GM19452 (cell line): ENCODE measurements around the gene ZNF888.
"Not testable (repeated sequence)": the region's sequence is repeated elsewhere in the genome, so short reads cannot be mapped to it uniquely, and the experiment has no call there.

ENCODE experiments used
- ATAC-seq: cut with Tn5 transposase; IDR thresholded peaks from one replicate; pipeline ENCODE4 v1.9.1; 2021; ENCODE audit not compliant: unreplicated experiment

ZNF888 gene

DNA sequence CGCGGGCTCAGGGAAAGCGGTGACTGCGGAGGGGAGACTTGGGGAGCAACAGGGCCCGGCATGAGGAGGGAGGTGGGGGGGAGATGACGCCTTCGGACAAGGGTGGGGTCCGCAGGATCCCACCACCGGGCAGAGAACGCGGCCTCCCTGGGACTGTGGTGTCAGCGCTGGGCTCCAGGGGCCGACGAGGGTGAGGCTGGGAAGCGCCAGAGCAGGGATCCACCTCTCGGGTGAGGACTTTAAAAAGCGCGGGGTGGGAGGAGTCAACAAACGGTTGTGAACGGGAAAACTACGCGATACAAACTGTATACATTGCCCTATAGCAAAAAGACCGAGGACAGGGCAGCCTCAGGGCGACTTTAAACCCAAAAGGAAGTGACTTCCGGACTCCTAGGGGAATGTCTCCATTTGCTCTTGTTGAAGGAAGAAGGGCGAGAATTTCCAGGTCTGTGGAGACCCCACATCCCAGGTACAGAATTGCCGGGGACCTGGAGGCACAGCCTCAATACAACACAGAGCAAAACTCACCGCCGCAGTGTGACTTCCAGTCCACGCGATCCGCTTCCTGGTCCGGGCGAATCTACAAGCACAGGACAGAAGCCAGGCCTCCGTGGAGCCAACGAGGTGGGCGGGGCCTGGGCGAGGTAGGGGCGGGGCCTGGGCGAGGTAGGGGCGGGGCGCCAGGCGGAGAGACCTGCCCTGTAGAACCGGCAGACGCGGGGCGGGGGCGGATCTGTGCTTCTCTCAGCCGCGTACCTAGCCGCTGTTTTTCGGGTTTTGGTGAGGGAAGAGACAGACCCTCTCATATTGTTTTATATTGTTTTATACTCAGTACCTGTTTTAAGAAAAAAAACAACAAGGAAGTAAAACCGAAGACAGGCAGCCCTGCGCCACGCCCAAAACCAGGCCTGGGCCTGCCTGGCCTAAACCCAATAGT is at the start of gene ZNF888:
Gene ZNF888, minus strand, starts transcription at position 588 of the 937 bp plus-strand sequence. CDS start 5,555 bp downstream, outside the sequence.
- peak; percentile 89 for ATAC-seq

DNA sequence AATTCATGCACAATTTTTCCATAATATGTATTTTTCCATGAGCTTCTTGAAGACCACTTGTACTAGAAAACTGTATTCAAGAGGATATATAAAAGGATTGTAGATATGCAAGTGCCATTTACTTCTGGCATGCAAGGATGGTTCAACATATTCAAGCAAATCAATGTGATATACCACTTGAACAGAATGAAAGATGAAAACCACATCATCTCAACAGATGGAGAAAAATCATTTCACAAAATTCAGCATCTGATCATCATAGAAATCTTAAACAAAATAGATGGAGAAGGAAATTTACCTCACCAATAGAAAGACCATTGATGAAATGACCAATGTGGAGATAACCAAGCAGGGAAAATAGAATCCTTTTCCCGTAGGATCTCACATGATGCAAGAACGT is 44.5 kb upstream of the ZNF888 start:
- no peak for ATAC-seq

DNA sequence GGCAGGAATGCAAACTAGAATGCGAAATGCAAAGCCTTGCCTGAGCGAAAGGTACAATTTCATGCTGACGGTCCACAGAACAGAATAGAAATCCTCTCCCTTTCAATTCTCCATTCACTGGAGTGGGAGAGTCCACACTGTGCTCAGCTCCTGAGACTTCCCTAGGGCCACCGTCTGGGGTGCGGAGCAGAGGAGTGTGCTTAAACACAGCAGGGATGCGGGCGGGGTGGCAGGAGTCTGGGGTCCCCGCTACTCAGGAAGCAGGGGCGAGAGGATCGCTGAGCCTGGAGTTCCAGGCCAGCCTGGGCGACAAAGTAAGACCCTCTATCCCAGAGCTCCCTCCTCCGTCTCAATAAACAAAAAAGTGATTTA is 40.0 kb upstream of the ZNF888 start:
- ATAC-seq = no peak

- peak; percentile 94 for ATAC-seq
These were observed 39.4 kb upstream of the ZNF888 start, which contains the start of gene ZNF816 for GRCh38 chr19:52962394-52963246. Gene ZNF816 (minus strand): TSS chr19:52962881. CDS start chr19:52956089, 6,792 bp downstream.

GRCh38 chr19:52961981-52962380 is 38.8 kb upstream of the ZNF888 start:
- no peak for ATAC-seq

DNA sequence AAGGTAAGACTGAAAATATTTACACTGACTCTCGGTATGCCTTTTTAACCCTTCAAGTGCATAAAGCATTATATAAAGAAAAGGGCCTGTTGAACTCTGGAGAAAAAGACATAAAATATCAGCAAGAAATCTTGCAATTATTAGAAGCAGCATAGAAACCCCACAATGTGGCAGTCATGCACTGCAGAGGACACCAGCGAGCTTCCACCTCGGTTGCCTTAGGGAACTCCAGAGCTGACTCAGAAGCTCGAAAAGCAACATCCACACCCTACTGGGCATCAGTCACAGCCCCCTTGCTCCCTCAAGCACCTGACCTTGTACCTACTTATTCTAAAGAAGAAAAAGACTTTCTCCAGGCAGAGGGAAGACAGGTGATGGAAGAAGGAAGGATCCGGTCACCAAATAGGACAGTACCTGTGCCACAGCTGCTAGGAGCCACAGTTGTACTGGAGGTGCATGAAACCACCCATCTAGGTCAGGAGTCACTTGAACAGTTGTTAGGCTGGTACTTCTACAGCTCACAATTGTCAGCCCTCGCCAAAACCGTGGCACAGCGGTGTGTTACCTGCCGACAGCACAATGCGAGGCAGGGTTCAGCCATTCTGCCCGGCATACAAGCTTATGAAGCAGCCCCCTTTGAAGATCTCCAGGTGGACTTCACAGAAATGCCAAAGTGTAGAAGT is 36.5 kb upstream of the ZNF888 start:
- ATAC-seq = no peak

DNA sequence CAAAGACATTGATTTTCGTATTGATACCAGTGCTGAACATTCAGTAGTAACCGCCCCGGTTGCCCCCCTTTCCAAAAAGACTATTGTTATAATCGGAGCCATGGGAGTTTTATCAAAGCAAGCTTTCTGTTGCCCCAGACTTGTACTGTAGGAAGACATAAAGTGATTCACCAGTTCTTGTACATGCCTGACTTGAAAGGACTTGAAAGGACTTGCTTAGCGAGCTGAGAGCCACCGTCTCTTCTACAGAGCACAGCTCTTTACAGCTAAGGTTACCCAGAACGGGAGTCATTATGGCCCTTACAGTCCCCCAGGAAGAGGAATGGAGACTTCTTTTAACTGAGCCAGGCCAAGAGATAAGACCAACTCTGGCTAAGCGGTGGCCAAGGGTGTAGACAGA is 34.4 kb upstream of the ZNF888 start:
- ATAC-seq = no peak

- no peak for ATAC-seq
These were observed 33.7 kb upstream of the ZNF888 start for GRCh38 chr19:52956917-52957316.

DNA sequence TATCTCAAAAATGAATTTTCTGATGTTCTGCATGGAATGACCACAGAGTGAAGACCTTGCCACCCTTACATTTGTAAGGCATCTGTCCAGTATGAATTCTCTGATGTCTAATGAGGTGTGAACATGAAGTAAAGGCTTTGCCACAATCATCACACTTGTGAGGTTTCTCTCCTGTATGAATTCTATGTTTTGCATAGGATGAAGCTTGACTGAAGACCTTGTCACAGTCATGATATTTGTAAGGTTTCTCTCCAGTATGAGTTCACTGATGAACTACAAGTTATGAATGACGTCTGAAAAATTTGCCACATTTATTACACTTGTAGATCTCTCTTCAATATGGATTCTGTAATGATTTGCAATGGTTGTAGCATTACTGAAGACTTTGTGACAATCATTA is 26.2 kb upstream of the ZNF888 start:
- ATAC-seq = no peak

- ATAC-seq = no peak
These were observed 25.0 kb upstream of the ZNF888 start for GRCh38 chr19:52948025-52948770.

GRCh38 chr19:52946322-52947310 is 23.4 kb upstream of the ZNF888 start:
- no peak for ATAC-seq

- no peak for ATAC-seq
These were observed 22.6 kb upstream of the ZNF888 start for GRCh38 chr19:52945652-52946321.

DNA sequence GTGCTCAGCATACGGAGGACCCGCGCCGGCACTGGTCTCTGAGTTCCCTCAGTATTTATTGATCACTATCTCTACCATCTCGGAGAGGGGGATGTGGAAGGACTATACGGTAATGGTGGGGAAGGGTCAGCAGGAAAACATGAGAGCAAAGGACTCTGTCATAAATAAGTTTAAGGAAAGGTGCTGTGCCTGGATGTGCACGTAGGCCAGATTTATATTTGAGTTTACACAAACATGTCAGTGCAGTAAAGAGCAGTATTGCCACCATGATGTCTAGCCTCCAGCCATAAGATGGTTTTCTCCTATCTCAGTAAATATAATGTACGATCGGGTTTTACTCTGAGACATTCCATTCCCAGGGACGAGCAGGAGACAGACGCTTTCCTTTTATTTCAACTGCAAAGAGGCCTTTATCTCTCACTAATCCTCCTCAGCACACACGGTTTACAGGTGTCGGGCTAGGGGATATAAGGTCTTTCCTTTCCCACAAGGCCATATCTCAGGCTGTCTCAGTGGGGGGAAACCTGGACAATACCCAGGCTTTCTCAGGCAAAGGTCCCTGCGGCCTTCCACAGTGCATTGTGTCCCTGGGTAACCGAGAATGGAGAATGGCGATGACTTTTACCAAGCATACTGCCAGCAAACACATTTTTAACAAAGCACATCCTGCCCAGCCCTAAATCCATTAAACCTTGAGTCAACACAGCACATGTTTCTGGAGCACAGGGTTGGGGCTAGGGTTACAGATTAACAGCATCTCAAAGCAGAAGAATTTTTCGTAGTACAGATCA is 21.7 kb upstream of the ZNF888 start:
- ATAC-seq = not testable (repeated sequence)

DNA sequence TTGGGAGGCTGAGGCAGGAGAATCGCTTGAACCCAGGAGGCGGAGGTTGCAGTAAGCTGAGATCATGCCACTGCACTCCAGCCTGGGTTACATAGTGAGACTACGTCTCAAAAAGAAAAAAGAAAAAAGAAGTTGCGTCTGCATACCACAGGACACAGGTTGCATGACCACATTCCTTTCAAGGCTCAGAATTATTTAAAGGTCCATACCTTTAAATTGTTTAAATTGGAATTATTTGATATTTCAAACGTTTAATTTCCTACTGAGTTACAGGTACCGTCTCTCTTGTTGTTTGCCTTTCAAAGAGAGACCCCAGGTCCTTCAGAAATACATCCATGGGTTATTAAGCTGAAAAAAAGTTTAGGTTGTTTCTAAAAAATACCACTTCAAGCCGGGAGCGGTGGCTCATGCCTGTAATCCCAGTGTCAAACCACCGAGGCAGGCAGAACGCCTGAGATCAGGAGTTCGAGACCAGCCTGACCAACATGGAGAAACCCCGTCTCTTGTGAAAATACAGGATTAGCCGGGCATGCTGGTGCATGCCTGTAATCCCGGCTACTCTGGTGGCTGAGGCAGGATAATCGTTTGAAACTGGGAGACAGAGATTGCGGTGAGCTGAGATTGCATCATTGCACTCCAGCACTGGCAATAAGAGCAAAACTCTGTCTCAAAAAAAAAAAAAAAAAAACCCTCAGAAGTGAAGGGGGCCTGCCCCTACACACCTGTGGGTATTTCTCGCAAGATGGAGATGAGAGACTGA is 20.8 kb upstream of the ZNF888 start:
- no peak for ATAC-seq

DNA sequence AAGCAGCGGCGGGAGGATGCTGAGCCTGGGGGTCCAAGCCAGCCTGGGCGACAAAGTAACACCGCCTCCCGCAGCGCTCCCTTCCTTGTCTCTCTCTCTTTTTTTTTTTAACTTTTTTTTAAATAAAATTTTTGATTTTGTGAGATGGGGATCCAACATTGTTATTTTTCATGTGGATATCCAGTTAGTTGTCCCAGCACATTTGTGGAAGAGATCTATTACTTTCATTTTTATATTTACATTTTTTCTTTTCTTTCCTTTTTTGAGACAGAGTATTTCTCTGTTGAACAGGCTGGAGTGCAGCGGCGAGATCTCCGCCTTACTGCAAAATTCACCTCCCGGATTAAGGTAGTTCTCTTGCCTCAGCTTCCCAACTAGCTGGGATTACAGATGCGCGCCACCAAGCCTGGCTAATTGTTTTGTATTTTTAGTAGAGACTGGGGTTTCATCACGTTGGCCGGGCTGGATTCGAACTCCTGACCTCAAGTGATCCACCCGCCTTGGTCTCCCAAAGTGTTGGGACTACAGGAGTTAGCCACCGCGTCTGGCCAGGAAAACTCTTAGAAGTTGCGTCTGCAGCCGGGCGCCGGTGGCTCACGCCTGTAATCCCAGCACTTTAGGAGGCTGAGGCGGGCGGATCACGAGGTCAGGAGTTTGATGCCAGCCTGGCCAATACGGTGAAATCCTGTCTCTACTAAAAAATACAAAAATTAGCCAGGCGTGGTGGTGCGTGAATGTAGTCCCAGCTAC is 20.1 kb upstream of the ZNF888 start:
- no peak for ATAC-seq

- ATAC-seq = peak; percentile 95
These were observed 19.3 kb upstream of the ZNF888 start for GRCh38 chr19:52942386-52943133.
